HG02884 (cell line): ENCODE results near the gene NRF1.

Experiments used
- ATAC-seq: cut with Tn5 transposase; IDR thresholded peaks from one replicate; pipeline ENCODE4 v1.9.1; 2021; ENCODE audit warnings: mild to moderate bottlenecking, moderate library complexity; ENCODE audit not compliant: unreplicated experiment

NRF1 gene

DNA sequence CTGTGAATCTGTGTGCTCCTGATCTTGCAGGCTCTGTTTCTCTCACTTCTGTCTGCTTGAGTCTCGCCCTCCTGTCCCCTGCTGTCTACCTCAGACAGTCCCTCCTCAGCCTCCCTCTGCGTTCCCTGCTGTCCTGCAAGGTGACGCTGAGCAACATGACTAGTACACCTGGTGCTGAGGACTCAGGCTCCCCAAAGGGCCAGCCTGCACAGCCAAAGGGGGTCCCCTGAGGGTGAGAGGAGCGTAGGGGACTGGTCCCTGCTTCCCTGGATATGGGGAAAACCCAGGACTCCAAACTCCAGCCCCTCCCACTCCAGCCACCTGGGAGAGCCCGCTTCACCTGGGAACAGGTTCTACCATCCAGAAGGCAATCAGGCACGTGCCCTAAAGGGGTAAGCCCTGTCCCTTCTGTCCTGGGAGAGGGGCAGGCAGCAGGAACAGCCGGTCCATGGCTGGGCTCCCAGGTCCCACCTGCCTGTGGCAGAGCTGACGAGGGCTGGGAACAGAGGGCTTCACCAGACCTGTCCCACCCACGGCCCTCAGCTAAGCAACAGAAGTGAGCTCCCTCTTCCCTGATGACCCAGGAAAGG, 184.8 kb downstream of the NRF1 start:
- ATAC-seq: no peak

DNA sequence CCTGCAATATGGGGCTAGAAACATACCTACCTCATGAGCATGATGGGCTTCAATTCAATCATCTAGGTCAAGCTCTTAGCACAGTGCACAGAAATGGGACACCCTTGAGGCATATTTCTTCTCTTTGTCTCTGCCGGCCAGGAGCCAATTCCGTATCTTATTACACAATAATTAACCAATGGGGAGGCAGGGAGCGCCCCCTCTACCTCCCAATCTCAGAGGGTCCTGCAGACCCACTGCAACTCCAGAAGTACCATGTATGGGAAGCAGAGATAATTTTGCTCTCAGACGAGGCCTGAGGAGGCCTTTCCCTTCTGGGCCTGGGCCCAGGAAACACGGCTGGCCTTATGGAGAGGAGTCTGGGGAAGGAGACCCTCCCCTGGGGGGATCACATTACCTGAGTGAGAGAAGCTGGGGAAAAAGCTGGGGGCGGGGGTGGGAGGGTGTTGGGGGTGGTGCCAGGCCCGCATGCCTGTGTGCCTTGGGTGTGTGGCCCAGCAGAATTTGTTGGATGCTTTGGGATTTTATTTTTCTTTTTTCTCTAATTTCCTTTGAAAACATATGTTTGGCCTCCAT, 185.8 kb downstream of the NRF1 start:
- no peak for ATAC-seq

DNA sequence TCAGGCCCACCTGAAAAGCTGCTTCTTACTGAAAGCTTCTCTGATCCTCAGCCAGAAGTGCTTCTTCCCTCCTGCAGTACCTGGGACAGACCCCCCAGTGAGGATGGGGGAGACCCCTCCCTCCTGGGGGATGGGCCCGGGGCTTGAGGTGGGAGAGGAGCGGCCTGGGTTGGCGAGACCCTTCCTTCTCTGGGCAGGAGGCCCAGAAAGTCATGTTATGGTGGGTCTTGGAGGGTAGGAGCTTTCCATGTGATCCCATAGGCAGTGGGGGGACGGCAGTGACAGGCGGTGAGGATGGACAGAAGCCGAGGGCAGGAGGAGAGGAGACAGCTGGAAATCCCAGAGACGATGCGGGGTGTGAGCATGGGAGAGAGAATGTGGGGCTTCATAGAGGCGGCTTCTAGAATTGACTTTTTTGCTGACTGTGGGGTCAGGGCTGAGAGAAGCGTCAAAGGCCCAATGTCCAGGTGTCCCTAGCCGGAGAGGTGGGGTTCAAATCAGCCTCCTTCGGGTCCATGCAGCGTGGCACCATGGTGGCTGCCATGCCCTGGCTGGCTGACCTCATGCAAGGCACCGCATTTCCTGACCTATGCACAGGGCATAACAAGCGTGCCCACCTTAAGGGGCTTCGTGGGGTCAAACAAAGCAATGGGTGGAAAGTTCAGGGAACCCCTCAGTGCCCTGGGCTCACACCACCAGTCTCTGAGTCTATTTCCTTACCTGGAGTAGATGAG, 187.3 kb downstream of the NRF1 start:
- ATAC-seq: no peak

DNA sequence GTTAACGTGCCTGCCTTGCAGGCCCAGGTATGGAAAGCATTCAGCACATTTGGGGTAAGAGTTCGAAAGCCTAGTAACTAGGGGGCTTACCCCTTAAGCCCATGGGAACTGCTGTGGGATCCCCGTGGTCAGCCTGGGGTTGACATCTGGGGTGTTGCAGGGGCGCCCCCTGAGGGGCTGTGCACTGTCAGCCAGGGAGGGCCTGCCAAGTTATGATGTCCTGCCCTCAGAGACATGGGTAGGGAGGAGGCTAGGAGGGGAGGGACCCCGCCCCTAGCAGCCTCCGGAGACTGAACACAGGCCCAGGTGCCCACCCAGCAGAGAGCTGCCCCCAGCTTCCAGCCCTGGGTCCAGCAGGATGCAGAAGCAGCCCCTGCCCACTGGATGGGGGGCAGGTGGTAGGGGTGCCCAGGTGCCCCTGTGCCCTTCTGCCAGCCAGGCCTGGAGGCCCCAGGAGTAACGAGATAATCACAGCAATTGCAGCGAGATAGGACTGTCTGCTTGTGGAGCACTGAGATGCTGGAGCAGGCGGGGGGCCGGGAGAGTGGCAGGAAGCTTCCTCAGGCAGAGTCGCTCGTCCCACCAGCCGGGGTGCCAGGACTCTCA, 187.9 kb downstream of the NRF1 start:
- no peak for ATAC-seq

DNA sequence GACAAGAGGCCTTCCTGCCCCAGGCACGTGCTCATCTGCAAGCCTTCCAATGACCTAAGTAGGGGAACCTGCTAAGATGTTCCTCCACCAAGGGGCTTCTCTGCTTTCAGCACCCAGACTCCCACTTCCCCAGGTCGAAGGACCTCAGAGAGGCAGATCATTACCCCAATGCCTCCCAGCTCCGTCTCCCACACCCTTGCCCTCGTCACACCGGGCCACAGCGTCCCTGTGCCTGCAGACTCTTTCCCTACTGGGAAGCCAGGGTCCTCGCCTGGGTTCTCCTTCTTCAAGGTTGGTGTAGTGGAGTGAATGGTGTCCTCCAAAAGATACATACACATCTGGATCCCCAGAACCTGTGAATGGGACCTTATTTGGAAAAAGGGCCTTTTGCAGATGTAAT, 189.4 kb downstream of the NRF1 start:
- ATAC-seq: no peak

DNA sequence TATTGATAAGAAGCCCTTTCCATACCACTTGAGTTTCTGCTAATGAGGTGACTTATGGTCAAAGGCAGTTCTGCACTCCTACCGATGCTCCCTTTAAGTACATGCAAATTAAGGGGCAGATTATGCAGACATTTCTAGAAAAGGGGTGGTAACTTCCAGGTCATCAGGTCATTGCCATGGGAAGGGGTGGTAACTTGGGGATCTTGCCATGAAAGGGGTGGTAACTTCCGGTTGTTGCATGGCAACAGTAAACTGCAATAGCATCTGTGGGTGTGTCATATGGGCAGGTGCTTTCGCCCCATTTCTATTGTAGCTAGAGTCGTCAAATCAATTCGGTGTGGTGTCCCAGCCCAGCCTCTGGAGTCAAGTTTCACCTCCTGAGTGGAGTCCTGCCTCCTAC, 190.4 kb downstream of the NRF1 start:
- no peak for ATAC-seq

DNA sequence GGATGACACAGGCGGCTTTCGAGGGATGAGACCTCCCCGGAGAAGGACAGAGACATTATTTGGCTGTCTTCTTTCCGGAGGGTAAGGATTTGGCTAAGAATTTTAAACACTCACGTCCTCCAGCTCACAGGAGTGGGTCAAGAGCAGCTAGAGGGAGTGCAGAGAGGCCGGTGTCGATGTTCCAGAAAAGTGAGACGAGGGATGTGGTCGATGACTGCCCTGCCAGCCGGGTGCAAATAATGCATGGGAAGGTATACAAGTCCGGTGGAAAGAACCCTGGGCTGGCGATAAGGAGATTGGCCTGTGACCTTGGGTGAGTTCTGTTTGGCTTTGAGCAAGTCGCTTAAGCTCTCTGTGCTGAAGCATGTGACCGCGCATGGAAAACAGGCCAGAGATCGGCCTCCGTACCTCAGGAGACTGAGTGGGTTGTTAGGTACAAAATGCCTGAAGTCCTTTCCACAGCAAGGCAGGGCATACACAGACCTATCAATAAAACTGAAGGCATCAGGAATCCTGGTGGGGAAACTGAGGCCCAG, 192.1 kb downstream of the NRF1 start:
- ATAC-seq: no peak

DNA sequence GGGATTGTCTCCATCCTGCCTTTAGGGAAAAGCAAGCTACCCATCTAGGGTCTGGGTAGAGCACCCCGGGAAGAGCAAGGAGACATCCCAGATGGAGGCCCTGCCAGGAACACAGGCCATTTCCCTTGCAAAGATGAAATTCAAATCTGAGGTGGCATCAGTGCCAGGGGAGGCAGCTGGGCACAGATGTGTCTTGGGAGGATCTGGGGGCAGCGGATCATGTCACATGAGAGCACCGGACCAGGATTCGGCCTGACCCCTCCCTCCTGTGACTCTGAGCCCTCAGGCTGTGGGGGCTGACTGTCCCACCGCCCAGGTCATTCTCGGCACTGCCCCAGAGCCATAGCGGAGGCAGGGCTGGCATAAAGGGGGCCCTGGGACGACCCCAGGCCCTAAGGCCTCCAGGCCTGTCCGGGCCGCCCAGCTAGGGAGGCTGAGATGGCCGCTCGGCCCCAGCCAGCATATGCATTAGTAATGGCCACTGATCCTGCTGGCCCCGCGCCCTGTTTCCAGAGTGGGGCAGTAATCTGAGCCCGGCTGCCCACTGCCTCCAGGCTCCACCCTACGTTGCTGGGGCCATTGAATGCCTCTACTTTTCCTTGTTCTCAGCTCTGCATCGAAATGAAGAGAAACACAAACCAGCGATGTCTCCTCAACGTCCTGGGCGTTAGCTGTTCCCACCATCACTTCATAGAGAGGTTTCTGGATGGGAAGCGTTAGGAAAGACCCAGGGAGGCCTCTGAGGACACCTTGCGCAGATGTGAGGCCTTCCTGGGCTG, 192.8 kb downstream of the NRF1 start:
- ATAC-seq: no peak

DNA sequence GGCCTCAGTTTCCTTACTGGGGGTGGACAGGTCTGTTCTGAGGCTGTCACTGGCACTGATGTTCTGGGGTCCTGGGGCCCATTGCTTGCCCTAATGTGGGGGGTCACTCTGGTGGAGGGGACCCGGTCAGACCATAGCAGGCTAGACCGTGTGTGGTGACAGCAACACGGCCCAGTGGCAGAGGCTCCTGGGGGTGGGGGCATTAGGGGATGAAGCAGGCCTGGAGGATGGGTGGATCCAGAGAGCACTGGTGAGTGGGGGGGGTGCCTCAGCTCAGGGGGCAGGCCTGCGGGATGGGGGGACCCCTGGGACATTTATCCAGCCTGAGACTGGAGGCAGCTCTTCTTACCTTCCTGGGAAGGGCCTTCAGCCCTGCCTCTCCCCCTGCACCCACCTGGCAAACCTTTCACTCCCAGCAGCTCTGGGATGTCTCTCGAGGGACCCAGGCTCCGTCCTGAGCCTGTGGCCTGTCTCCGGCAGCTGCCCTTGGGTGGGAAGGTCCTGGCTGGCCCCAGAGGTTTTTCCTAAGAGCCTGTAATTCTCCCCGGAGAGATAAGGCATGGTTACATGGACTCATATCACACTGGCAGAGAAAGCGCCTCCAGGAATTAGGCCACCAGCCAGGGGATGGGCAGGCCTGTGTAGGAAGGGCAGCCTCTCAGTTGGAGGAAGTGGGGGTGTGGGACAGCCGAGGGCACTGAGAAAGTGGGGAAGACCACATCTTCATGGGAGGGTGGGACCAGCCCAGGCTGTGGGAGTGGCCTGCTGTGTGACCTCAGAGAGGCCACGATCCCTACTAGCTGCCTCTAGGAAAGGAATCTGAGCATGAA, 193.6 kb downstream of the NRF1 start:
- ATAC-seq: no peak
